HG03108 (cell line): ENCODE results near the gene CASP4.

ENCODE experiments used
- ATAC-seq: cut with Tn5 transposase; IDR thresholded peaks from one replicate; pipeline ENCODE4 v1.9.1; 2021; ENCODE audit warnings: moderate library complexity; ENCODE audit not compliant: unreplicated experiment

CASP4 gene

GRCh38 chr11:104895634-104896033 is 72.7 kb downstream of the CASP4 start:
- no peak for ATAC-seq

GRCh38 chr11:104893876-104894275 is 74.5 kb downstream of the CASP4 start:
- no peak for ATAC-seq
